GM21381 (cell line): ENCODE results near the gene UNC5B.

ENCODE experiments used
- ATAC-seq: cut with Tn5 transposase; IDR thresholded peaks from one replicate; pipeline ENCODE4 v1.9.1; 2021; ENCODE audit warnings: mild to moderate bottlenecking, moderate library complexity; ENCODE audit not compliant: unreplicated experiment

Gene UNC5B

DNA sequence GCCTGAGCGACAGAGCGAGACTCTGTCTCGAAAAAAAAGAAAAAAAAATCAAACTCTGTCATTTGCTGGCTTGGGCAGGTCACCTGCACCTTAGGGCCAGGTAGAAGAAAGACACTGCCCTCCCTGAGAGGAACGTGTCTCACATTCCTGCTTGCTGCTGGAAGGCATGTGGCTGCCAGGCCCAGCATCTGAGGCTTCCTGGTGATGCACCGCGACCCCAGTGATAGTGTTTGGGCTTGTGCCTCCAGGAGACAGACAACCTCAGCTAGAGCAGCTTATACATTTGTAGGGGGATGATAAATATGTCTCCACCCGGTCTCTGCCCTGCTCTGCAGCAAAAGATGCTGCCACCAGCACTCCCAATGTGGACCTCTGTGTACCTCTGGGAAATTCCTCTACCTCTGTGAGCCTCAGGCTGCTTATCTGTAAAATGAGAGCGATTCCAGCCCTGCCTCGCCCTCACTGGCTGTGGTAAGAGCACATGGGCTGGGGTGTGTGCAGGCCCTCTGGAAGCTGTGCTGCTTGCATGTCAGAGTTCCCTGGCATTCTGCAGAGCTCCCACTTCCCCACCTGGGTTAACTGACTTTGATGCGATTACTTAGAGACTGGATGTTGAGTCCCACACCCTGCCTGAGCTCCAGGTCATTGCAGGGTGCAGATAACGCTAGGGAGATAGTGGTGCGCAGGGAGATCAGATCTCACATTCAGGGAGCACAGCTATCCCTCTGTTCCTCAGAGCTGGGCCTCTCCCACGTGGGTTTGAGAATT lies 126.5 kb downstream of the UNC5B start:
- no peak for ATAC-seq

DNA sequence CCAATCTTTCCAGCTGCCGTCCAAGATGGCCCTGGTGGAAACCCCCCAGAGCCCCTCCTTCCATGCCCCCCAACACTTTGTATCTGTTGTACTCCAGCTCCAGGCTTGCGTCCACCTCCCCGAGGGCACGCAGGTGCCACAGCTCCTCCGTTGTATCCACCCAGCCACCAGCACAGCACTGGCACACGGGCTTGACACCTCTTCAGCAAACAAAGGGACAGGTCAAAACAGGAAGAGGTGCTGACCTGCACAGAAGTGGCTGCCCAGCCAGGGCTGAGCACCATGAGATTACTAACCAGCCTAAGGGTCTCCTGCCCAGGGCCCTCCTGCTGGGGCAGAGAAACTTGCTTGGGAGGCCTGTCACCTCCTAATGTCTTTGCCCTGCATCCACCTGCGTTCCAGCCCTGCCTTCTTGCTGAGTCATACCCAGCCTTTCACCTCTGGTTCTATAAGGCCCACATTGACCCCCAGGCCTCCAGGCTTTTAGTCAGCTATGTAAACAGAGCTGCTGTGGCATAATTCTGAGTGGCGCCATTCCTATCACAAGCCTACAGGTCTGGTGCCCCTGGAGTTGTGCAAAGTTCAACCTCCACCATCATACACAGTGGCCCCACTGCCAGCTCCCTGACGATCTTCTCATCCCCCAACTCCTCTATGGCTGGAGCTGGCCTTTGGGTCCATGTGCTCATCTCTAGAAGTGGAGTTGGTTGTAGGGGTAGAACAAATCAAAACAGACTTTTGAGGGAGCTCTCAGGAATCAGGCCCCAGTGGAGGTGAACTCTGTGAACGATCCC lies 127.6 kb downstream of the UNC5B start:
- no peak for ATAC-seq

DNA sequence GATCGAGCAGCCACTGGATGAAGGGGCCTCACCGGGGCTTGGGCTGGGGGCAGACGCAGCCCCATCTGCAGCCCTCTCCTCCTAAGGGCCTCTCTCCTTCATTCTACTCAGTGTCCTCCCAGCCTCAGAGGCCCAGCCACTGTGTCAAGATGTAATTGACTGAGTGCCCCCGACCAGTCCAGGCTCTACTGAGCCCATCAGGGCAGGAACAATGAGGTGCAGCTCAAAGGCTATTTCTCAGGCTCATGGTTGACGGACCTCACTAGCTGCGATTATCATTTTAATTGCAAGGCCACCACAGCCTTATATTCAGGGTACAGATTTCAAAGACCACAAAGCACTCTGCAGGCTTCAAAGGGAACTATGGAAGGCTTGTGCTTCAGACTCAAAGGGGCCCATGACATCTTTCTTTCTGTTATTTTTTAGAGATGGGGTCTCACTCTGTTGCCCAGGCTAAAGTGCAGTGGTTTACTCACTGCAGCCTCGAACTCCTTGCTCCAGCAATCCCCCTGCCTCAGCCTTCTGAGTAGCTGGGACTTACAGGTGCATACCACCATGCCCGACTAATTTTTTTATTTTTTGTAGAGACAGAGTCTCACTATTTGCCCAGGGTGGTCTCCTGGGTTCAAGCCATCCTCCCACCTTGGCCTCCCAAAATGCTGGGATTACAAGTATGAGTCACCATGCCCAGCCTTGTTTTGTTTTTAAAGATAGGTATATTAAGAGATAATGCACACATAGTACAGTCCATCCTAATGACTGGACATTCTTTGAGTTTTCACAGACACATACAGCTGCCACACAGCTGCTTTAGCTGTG lies 130.4 kb downstream of the UNC5B start:
- no peak for ATAC-seq

DNA sequence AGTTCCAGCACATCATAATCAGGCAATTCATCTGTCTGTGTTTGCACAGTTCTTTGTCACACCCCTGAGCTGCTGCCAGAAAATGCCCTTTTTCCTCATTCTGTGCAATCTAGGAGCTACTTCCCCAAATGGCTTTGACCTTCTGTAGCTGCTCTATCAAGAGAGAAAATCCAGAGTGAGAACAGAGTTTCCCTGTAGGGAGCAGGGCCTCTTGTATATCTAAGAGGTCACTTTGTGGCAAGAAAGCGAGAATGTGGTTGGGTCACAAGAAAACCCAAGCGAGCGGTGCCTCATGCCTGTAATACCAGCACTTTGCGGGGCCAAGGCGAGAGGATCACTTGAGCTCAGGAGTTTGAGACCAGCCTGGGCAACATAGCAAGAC lies 131.0 kb downstream of the UNC5B start:
- ATAC-seq = no peak

DNA sequence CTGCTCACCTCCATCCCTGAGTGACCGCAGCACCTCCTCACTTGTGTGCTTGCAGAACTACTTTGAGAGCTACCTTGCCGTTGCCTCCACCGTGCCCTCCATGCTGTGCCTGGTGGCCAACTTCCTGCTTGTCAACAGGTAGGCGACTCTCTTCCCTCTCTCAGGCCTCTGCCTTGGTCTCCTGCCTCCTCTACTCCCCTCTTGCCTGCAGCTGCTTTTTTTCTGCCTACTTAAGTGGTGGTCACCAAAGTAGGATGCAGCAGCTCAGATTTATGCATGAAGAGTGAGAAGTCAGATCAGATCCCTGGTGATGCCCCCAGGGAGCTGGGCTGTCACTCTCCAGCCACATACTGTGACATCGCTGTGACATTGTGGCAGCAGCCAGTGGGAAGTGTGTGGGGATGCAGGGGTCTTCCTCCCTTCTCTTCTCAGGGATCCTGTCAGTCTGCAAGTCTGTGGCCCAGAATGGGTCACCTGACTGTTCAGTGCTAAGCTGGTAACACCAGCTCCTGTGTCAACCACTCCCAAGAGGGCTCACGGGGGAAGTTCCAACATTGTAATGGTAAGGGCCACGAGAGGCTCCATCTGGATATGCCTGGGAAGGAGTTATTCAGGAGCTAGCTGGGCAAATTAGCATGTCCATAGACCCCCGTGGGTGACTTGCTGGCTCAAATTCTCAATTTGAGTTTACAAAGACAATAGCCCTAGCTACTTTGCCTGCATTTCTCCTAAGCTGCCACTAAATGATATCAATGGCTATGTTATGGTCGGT lies 132.0 kb downstream of the UNC5B start:
- ATAC-seq = no peak

DNA sequence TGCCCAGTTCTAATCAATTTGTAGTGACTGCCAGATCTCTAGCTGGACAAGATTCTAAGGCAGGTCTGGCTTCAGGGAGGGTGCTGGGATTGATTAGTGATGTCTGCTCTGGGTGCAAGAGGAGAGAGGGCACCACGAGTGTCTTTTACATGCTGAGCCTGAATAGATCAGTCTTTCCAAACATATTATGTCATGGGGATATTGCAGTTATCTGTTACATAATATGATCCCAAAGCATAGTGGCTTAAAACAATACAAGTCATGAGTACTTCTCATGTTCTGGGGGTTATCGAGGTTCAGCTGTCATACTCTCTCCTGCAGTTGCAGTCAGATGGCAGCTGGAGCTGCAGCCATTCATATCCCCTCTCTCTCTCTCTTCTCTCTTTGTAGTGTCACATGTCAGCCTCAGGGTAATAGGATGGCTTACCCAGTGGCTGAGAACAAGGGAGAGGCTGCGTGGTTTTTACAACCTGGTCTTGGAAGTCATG lies 132.7 kb downstream of the UNC5B start:
- ATAC-seq = no peak

DNA sequence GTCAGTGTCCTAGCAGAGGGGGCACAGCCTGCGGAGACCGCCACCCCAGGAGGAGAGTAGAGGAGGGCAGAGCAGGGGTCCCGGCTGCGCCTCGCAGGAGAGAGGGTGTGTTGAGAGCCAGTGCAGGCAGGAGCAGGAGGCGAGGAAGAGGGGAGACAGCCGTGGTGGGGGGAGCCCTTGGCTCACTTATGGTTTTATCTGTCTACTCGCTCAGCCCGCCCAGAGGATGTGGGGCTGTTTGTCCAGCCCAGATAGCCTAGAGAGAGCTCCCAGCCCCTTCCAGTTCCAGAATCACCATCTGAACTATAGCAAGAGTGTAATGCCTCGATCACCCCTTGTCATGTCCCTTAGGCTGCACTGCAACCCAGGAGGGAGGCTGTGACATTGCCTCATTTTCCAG lies 133.3 kb downstream of the UNC5B start:
- no peak for ATAC-seq

DNA sequence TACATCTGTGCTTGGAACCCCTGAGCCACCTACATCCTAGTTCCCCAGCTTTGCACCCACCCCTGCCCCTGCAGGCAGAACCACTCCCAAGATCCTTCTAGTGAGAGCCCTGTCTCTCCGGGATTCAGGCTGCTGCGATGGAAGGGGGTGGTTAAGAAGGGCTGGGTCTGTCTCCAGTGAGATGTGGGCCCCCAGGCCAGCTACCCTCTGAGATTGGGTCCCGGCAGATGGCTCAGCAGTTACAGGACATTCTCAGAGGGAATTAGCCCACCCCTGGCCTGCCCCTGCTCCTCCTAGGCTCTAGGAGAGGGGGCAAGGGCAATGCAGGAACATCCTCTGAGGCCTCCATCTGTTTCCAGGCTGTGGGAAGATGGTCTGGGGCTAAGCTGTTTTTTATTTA lies 134.4 kb downstream of the UNC5B start:
- ATAC-seq = no peak

DNA sequence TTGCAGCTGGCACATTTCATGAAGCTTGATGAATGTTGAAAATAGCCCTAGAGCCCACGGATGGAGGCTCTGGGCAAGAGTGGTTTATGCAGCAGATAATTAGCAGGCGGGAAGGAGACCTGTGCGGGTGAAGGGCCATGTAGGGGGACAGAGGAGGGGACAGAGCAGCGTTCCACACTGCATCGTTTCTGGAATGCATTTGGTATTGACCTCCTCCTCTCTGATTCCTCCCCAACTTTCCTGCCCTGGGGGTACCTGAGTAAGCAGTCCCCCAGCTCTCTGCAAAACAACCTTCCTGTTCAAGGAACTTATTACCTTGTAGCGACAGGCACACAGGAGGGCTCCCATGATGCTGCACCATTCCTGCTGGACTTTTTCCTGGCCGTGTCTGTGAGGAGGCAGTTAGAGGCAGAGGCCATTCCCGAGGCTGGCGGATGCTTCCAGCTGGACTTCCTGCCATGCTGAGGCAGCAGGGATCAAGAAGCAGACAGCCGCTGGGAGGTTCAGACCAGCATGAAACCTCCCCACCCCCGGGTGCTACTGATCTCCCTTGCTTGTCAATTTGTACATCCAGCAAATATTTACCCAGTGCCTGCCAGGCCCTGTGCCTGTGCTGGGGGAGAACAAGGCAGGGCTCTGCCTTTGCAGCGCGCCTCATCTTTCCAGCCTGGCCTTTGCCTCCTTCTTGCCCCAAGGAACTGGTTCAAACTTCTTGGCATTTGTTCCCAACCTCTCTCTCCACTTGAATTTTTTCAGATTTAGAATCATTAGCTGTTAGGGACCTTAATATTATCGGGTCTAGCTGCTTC lies 135.4 kb downstream of the UNC5B start:
- ATAC-seq = no peak

DNA sequence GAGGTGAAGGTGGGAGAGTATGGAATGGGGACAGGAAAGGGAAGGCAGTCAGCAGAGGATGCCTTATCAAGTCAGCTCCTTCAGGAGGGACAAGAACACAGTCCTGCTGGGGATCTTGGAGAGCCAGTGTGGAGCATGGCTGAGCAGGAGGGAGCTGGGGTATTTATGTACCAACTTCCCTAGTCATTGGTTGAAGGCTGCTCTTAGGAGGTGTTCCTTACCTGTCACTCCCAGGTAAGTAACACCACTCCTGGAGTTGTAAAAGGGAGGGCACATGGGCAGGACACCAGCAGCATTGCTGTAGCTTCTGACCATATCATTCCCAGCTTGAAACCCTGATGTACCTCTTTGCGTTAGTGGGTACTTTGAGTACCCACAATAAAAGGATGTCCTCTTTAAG lies 136.5 kb downstream of the UNC5B start:
- no peak for ATAC-seq

DNA sequence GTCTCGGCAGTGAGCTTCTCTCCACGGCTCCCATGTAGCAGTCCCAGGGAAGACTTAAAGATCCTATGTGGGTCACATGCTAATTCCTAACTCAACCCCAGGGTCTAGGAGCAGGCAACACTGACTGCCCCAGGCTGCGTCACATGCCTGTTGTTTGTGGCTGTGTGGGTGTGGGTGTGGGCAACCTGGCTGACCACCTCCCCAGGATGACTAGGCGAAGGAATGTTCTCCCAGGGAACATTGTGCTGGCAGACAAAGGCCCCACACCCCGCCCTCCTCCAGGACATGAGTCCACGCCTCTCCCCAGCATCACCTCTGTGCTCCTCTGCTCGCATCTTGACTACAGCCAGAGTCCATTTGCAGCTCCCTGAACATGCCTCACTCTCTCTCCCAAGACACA lies 137.0 kb downstream of the UNC5B start:
- ATAC-seq = no peak

DNA sequence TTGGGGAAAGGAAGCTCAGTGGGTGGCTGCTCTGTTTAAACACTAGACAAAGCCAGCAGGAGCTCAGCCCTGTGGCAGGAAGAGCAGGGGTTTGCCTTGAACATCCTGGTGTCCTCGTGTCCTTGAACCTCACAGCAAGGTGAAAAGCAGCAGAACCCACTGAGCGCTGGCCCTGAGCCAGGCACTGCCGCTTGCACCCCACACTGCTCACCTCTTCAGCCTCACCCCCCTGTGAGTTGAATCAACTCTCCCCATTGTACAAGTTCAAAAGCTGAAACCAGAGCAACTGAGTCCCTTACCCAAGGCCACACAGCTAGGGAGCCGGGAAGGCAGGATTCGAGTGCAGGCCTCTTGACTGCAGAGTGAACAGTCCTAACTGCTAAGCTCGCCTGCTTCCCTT lies 138.7 kb downstream of the UNC5B start:
- no peak for ATAC-seq

DNA sequence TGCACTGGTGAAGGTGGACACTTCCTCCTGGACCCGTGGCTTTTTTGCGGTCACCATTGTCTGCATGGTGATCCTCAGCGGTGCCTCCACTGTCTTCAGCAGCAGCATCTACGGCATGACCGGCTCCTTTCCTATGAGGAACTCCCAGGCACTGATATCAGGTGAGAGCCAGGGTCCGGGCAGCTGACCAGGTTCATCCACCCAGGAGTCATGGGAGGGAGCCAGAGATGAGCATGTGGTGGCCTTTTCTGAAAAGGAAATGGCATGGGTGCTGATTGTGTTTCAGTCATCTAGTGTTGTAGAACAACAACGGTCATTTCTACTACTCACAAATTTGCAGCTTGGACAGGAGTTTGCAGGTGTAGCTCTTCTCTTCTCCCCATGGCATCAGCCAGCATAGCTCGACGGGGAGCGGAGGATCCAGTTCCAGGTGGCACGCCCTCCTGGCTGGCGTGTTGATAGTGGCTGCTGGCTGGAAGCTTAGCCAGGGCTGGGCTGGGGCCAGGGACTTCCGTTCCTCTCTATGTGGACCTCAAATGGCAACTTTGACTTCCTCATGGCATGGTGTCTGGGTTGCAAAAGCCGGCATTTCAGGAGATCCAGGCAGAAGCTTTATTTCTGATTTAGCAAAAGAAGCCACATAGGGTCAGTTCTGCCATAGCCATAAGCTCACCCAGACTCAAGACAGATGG lies 139.4 kb downstream of the UNC5B start:
- ATAC-seq = no peak
